ENCODE measurements around the gene ARHGAP44.
"Not testable (repeated sequence)": the region's sequence is repeated elsewhere in the genome, so short reads cannot be mapped to it uniquely, and the experiment has no call there.

The ARHGAP44 gene

DNA sequence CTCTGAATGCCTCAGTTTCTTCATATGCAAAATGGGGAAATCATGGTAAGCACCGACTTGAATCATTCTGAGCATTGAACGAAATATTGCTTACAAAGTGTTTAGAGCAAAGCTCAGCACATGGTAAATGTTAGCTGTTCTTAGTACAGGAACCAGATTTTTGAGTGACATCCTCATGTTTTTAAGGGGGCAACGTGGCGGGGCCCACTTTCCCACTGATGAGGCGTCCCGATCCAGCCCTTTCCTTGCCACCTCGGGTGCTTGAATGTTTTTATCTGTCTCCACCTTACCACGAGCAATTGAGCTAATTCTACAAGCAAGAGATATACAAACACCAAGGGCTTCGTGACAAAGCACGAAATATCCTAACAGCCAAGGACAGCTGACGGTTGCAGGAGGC lies 178.7 kb downstream of the ARHGAP44 start:
- DNase-seq = no peak

DNA sequence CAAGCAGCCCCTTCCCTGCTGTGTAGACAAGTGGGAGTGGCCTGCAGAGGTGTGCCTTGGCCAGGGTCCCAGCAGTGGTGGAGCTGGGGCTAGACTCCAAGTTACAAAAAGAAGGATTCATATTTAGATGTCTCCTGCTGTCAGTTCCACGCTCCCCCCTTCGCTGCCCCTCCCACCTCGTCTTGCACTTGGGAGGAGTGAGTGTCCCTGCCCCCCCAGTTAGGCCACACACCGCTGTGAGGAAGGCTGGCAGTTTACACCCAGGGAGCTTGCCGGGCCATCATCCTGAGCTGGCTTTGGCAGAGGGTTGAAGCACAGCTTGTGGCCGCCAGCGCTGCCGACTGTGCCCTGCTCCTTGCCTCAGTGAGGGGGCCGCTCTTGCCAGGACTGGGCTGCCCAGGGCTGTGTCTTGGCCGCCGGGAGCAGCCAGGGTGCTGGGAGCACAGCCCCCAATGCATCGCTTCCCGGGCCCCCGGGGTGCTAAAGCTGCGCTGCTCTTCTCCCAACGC lies 184.3 kb downstream of the ARHGAP44 start:
- DNase-seq = peak; percentile 83

DNA sequence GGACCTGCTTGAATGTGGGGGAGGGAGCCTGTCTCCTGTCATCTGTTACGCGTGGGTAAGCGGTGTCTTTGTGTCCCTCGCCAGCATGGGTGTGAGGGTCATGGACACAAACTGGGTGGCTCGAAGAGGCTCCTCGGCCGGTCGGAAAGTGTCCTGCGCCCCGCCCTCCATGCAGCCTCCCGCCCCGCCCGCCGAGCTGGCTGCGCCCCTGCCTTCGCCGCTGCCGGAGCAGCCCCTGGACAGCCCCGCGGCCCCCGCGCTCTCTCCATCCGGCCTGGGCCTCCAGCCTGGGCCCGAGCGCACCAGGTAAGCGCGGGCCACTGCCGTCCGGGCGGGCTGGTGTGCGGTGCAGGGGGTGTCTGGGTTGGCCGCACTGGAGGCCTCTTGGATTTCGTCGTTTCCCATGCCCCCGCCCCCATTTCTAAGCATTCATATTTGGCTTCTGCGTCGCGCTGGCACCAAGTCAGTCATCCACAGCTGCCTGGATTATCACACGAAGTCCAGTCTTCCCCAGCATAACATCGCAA lies 184.8 kb downstream of the ARHGAP44 start:
- no peak for DNase-seq

DNA sequence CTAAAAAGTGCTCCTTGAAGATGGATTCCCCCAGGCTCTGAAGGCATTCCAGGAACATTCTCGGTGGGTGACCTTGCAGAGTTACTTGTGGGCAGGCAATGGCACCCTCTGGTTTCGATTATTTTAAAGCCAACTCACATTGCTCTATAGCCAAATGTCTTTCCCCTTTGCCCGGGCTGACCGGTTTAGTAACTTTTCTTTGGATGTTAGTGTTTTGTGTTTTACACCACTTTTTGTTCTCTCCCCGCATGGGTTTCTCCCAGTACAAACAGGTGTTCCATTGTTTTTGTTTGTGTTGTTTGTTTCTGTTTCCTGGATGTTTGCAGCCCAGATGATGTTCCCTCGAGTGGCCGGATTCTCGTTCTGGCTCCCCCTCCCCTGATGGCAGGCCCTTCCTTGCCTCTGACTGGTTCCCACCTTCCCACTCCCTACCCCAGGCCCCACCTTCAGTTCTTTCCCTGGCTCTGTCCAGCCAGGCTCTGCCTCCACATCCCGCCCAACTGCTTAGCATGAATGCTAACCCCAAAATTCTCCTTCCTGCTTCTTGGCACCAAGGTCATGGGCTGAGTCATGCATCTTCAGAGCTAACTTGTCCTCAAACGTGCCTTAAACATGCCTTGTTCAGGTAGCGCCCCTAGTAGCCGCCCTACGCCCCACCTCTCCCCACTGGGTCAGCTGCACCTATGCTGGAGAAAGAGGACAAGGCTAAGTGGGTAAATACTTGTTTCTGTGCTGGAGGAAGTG lies 187.9 kb downstream of the ARHGAP44 start:
- DNase-seq = no peak

DNA sequence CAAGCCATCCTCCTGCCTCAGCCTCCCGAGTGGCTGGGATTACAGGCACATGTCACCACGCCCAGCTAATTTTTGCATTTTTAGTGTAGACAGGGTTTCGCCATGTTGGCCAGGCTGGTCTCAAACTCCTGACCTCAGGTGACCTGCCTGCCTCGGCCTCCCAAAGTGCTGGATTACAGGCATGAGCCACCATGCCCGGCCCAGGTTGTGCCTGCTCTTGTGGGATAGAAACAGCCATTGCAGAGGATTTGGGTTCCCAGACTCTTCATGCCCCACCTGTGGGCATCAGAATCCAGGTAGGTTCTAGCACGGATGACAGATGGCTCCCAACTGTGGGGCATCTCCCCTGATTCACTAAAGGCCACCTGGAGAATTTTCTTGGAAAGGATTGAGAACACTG lies 189.5 kb downstream of the ARHGAP44 start:
- DNase-seq = not testable (repeated sequence)

DNA sequence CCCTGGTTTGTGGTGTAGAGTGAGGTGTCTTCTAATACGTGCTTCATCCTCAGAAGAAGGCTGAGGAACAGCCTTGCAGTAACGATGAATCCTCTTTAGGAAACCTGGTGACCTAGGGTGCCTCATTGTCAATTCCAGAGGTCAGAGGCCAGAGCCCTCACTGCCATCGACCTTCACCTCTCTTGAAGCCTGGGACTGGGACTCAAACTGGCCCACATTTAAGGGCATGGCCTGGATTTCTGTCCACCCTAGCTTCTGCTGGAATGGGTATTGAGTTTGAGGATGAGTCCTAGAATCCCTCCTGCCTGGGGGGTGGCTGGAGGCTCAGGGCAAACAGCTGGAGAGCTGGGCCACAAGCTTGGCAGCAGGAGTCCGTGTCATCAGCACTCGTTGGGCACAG lies 189.9 kb downstream of the ARHGAP44 start:
- DNase-seq = no peak

DNA sequence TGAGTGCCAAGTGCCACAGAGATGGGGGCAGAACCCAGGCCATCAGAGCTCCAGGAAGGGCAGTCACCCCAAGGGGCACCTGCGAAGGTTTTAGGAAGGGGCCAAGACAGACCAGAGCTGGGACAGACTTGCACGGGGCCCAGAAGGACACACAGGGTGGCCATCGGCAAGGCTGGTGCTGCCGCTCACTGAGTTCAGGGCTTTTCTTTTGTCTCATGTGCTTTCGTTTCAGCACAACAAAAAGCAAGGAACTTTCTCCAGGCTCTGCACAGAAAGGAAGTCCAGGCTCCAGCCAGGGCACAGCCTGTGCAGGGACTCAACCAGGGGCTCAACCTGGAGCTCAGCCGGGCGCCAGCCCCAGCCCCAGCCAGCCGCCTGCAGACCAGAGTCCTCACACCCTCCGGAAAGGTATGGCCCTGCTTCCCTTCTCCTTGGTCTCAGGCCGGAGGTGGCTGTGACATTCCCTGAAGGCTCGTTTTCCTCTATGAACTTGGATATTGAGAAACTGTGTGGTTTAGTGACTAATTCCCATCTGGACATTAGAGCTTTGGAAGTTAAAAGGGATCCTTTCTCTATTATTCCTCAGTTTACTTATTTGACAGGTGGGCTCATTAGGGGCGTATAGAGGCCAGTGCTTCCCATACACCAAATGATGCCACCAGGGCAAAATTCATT lies 190.7 kb downstream of the ARHGAP44 start:
- no peak for DNase-seq

DNA sequence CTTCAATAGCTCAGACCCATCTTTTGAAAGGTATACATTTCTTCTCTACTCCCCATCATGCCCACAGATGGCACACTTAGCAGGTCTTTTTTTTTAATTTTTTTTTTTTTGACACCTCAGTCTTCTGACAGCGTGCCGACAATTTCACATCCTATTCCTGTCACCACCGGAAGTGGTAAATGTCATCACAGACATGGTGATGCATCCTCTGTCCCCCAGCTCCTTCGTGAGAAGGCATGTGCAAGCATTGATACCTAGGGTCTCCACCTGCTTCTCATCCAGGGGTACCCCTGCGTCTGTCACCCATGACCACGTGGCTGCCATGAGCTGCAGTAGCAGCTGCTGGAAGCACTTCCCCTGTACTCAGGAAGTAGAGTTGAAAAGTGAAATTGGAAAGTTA lies 192.9 kb downstream of the ARHGAP44 start:
- no peak for DNase-seq

DNA sequence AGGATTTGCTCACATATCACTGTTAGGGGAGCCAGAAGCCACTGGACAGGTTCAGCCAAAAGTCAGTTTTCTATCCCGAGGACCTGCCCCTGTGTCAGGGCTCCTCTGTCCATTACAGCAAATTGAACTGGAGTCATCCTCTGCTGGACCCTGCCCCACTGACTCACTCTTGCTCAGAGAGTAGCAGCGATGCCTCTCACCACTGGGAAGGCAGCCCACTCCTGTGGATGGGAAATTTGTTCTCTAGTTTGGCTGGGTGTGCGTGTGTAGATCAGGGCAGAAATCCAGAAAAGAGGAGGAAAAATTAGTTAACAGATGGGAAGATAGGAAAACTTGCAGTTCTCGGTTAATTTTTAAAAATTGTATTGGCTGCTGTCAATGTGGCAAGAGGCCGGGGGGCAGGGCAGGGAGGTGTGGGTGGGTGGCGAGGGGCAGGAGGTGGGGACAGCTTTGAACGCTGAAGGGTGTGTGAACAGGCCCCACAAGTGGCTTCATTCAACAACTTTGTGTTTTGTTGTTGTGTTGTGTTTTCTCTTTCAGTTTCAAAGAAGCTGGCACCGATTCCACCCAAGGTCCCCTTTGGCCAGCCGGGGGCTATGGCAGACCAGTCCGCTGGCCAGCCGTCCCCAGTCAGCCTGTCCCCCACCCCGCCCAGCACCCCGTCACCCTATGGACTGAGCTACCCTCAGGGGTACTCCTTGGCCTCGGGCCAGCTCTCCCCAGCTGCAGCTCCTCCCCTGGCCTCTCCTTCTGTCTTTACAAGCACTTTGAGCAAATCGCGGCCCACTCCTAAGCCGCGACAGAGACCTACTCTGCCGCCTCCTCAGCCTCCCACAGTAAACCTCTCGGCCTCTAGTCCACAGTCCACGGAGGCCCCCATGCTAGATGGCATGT lies 194.9 kb downstream of the ARHGAP44 start:
- peak; percentile 58 for DNase-seq

DNA sequence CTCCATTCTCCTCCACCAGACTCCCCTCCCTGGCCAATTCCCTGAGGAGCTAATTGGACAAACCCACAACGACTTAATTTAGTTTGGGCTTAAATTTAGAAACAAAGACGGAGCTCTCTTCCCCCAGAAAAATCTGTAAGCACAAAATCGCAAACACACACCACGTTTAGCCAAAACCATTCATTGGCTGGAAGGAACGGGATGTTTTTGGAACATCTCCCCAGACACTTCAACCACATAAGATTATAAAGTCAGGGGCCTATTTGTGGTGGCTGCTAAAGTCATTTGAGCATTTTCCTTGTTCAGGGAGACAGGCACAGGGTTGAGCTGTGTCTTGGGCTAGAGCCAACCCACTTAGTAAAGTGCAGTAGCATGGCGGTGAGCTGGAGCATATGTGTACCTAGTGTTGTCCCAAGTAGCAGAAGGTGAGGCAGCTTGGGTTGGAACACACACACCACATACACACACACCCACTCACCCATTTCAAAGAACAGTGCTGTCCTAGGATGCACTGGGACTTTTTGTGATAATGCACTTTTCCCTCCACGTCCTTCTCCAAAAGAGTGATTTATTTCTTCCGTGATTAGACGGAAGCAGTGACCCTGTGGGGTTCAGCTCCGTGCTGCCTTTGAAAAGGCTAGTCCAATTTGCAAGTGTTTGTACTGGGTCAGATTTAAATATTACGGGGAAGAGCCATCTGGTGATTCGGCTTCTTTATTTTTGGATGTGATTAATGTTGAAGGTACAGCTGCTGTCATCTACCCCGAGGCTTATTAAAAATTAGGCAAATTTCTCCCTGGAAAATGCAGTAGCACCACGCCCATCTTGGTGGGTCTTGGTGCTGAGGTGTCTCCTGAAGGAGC lies 196.4 kb downstream of the ARHGAP44 start:
- peak; percentile 38 for DNase-seq

DNA sequence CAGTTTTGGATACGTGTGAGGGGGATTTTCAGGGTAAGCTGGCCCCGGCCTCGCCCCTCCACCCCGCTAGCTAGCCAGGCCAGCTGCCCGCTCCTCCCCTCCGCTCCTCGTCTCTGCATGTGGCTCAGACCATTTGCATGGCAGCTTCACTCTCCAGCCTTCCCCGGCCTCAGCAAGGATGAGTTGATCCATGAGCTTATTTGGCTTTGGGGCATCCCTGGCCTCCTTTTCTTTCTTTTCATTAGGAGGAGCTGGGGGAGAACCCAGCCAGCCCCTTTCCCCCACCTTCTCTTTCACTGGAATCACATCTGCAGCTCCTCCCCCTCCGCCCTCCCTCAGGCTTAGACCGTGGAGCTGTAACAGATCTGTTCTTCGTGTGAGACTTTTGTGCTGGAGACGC lies 197.8 kb downstream of the ARHGAP44 start:
- peak; percentile 61 for DNase-seq

DNA sequence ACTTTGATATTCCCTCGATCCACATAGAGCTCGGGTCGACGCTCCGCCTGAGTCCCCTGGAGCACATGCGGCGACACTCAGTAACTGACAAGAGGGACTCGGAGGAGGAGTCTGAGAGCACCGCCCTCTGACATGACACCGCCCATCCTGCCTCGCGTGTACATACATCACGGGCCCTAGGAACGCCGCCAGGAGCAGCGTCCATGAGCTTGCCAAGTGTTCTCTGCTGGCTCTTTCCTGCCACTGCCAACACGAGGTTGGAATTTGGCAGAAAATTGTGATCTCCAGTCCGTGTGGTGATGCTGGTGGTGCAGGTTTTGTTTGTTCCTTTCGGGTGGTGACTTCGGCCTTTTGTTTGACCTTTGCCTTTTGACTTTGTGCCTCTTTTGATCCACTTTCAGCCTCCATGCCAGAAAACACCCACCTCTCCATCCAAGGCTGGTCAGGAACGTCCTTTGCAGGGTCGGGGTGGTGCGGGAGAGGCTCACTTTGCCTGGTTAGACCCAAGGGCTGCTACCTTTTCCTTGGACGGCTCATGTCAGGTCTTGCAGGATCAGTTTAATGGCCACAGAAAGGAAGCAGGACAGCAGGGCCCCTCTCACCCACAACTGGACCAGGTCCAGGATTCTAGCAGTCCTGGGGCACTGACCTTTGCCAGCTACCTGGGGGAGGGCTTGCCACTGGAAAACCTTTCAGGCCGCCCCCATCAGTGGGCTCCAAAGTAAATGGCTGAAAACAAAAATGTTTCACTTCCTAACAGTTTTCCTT lies 200.9 kb downstream of the ARHGAP44 start:
- DNase-seq = no peak

DNA sequence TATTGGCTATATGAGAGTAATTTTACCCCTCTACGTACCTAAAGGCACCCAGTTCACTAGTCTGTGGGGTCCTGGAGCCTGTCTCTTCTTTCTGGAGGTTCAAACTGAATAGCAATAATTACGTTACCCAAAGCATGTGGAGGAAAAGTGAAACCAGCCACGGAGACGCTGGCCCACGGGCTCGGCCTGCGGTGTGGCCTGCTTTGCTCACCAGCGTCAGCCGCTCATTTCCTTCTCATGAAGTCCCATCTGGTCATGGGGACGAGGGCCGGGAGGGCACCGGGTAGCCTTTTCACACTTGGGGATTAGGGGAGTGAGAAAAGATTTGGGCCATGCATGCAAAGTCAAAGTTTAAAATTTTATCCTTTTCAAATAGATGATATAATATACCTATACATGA lies 201.6 kb downstream of the ARHGAP44 start:
- no peak for DNase-seq

DNA sequence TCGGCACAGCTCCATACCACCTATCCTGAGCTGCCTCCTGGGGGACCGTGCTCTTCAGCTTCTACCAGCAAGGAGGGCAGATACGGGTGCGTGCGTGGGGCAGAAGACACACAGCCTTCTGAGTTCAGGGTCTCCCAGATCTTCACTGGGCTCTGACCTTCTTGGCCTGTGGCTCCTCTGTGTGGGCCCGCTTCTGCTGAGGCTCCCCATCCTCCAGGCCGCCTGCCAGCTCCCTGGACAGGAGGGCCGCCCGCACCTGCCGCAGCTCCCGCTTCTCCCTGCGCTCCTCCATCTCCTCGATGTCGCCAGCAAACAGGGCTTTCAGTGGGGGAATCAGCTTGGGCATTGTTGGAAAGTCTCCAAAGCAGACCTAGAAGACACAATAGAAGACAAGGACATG lies 203.4 kb downstream of the ARHGAP44 start:
- no peak for DNase-seq

DNA sequence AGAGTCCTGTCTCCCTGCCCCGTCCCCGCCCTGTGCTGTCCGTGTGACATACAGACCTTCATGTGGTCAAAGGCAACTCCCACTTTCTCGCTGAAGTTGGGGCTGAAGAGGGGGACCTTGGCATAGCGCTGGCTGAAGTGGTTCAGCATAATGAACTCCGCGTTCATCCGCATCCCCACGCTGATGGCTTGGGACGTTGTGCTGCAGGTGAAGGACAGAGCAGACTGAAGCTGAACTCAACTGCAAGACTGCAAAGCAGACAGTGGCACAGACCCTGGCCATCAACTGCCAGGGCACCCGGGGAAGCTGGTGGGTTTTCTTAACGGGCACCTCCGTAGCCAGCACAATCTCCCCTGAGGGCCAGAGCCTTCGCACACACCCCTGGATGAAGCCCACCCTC lies 204.3 kb downstream of the ARHGAP44 start:
- no peak for DNase-seq

DNA sequence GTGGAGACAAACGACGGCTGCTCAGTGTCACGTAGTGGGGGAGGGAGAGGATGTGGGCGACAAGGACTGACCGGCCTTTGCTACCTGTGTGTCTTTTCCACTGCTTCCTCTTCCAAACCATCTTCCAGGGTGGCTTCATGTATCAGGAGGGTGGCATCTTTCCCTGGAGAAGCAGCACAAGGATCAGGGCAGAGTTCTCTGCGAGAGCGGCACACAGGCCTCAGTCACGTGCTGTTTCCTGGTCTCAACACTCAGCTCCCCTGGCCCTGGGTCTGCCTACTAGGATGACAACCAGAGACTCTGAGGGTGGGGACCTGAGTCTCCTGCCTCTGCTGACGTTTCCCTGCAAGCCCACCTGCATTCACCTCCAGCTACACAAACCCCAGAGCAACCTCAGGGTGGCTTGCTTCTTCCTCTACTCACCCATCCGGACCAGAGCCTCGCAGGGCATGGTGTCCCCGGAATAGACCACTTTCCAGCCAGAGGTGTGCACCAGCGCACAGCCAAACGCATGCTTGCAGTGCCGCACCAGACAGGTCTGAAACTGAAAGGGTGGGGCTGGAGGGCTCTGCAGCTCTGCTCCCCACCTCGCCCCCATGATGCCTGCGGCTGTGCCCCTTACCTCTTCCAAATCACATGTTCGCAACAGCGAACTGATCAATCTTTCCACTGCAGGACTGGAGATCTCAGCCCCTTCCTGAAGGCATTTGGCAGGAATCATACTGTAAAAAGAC lies 205.2 kb downstream of the ARHGAP44 start:
- no peak for DNase-seq

DNA sequence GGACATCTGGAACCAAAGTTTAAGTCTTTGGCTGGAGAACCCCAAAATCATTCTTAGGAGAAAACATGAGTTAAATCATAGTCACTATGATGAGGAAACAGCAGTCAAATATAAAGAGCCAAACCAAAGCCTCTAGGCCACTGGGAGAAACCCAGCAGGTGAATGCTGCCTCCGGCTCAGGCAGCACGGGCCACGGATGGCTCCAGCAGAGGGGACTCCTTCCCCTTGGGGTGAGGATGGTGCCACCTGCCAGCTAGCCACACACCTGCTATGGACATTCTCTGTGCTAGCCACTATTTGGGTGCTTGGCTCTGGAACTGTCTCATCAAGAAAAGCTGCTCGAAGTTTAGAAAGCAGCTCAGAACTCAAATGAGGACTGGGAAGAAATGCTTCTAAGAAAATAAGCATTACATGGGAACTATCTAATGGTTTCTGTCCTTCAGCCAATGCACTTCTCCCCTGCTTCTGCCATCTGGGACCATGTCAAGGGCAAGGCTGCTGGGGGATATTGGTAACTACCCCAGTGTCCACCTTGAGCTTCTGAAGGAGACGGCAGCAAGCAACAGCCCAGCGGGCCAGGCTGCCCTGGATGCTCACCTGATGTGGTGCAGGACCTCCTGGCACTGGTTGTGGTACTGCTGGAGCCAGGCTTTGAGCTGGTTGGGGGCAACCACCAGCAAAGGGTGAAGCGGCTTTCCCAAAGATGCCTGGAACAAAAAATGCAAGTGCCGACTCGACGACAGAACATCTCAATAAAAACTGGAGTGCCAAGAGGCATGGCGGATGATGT lies 206.0 kb downstream of the ARHGAP44 start:
- no peak for DNase-seq

DNA sequence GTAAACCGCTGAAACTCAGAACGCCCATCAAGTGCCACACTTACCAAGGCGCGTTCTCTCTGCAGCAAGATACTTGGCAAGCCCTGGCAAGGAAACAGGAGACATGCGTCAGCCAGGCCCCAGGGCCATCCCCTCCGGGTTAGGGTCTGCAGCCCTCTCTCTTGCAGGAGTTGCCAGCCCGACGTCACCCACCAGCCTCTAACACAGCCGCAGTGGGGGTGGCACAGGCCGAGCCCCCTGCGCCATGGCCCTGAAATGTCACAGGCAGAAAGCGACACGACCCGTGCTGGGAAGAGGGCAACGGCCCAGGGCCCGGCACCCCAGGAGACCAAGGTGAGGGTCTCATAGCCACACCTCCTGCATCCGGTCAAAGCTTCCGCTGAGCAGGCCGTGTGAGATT lies 206.6 kb downstream of the ARHGAP44 start:
- DNase-seq = no peak

DNA sequence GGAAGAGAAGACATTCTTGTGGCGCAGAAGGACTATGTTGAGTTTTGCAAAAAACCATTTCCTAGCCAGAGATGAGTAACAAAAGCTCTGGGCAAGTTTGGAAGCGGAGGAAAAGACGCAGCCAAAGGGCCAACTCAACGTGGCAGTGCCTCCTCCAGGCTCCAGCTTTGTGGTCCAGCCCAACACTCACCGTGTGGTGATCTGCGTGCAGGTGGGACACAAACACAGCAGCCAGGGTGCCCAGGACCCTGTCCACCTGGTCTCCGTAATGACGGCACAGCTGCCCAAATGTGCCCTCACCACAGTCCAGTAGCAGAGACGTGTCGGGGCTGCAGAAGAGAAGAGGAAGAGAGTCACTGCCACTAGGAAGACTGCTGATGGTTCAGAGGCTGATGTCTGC lies 207.1 kb downstream of the ARHGAP44 start:
- no peak for DNase-seq

DNA sequence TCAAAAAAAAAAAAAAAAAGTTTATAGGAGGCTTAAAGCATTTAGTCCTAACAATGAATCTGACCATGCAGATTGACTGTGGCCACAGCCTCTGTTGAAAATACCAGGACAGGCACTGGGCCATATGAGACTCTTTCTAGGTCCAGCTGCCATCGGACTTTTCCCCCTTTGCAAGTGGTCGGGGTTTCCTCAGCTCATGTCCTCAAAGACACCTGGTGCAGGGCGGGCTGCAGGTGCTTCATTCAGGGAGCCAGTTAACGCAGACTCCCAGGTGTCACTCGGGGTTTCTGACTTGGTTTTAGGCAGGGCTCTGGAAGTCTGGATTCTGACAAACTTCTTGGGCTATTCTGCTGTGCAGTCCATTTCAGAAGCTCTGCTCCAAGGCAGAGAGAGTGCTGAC lies 207.6 kb downstream of the ARHGAP44 start:
- DNase-seq = no peak

All from eye (tissue), 1 donor.